Testis (tissue), 2 donors: ENCODE results near the gene CEP85.

ENCODE experiments used
- CTCF ChIP-seq, 3 experiments: fragments of 450-650 bp in 2 of 3; fragments of 200-600 bp in 1 of 3; sonication (generic) in 1 of 3; IDR thresholded peaks; one replicate each; pipeline ENCODE4 v1.5.1; 2016 to 2019; ENCODE audit warnings: antibody characterized with exemption in 3 of 3, mild to moderate bottlenecking in 2 of 3, moderate library complexity in 1 of 3
- POLR2A ChIP-seq: fragments of 450-650 bp; IDR thresholded peaks from one replicate; pipeline ENCODE4 v1.6.1; 2017; ENCODE audit warnings: antibody characterized with exemption, mild to moderate bottlenecking, moderate library complexity

- TF ChIP-seq CTCF (IDR thresholded peaks at IDR 0.05) (no peak), POLR2A (no peak)
These were observed 63.8 kb downstream of the CEP85 start for GRCh38 chr1:26297791-26298124.
